ENCODE results near the gene PTGS1. TPM values are rescaled to one million over a fixed set of nuclear protein-coding genes. Genes with fewer than 3 reads are reported as not detected.

The PTGS1 gene
- polyA plus RNA-seq, 1 donor from 2014 or later = 0.17 TPM

DNA sequence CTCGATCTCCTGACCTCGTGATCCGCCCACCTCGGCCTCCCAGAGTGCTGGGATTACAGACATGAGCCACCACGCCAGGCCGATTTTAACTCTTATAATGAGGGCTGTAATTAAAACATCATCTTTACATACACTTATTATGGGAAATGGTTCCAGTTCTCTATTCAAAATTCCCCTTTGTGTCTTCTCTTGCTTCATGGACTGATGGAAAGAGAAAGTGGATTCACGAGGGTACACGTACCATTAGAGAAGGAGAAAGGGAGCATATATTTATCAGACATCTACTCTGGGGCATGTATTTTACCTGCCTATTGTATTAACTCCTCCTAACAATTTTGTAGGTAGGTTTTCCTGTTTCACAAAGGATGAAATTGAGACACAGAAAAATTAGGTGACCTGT is 31.1 kb downstream of the PTGS1 start:
- TF ChIP-seq, protein P1, sequence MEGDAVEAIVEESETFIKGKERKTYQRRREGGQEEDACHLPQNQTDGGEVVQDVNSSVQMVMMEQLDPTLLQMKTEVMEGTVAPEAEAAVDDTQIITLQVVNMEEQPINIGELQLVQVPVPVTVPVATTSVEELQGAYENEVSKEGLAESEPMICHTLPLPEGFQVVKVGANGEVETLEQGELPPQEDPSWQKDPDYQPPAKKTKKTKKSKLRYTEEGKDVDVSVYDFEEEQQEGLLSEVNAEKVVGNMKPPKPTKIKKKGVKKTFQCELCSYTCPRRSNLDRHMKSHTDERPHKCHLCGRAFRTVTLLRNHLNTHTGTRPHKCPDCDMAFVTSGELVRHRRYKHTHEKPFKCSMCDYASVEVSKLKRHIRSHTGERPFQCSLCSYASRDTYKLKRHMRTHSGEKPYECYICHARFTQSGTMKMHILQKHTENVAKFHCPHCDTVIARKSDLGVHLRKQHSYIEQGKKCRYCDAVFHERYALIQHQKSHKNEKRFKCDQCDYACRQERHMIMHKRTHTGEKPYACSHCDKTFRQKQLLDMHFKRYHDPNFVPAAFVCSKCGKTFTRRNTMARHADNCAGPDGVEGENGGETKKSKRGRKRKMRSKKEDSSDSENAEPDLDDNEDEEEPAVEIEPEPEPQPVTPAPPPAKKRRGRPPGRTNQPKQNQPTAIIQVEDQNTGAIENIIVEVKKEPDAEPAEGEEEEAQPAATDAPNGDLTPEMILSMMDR (IDR thresholded peaks at IDR 0.05; ENCODE audit: poor library complexity, severe bottlenecking) = no peak
- no peak for TF ChIP-seq POLR2AphosphoS5 (IDR thresholded peaks at IDR 0.05)
- no peak for TF ChIP-seq EP300 (conservative IDR thresholded peaks at IDR 0.05; ENCODE audit: poor library complexity, severe bottlenecking)
- TF ChIP-seq, protein P2, sequence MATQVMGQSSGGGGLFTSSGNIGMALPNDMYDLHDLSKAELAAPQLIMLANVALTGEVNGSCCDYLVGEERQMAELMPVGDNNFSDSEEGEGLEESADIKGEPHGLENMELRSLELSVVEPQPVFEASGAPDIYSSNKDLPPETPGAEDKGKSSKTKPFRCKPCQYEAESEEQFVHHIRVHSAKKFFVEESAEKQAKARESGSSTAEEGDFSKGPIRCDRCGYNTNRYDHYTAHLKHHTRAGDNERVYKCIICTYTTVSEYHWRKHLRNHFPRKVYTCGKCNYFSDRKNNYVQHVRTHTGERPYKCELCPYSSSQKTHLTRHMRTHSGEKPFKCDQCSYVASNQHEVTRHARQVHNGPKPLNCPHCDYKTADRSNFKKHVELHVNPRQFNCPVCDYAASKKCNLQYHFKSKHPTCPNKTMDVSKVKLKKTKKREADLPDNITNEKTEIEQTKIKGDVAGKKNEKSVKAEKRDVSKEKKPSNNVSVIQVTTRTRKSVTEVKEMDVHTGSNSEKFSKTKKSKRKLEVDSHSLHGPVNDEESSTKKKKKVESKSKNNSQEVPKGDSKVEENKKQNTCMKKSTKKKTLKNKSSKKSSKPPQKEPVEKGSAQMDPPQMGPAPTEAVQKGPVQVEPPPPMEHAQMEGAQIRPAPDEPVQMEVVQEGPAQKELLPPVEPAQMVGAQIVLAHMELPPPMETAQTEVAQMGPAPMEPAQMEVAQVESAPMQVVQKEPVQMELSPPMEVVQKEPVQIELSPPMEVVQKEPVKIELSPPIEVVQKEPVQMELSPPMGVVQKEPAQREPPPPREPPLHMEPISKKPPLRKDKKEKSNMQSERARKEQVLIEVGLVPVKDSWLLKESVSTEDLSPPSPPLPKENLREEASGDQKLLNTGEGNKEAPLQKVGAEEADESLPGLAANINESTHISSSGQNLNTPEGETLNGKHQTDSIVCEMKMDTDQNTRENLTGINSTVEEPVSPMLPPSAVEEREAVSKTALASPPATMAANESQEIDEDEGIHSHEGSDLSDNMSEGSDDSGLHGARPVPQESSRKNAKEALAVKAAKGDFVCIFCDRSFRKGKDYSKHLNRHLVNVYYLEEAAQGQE (IDR thresholded peaks at IDR 0.05; ENCODE audit: borderline replicate concordance) = no peak
- no peak for TF ChIP-seq EZH2 (IDR thresholded peaks at IDR 0.05; ENCODE audit: borderline replicate concordance, insufficient read depth, low read length, poor library complexity, severe bottlenecking)
- no peak for TF ChIP-seq TAF1 (IDR thresholded peaks at IDR 0.05; ENCODE audit: low read depth)
- no peak for TF ChIP-seq MXI1 (conservative IDR thresholded peaks at IDR 0.05; ENCODE audit: poor library complexity, severe bottlenecking)
- TF ChIP-seq SMC3 (conservative IDR thresholded peaks at IDR 0.05; ENCODE audit: poor library complexity) = no peak
- no peak for TF ChIP-seq RAD21 (conservative IDR thresholded peaks at IDR 0.05)
- Histone ChIP-seq H3K36me3 (ENCODE audit: insufficient read depth, low read length) (no peaks in the 10 kb centered on the region), H3K4me3 (ENCODE audit: low read length) (no peak overlapping the region), H3K9ac (ENCODE audit: low read length) (no peak overlapping the region), H3K27ac (ENCODE audit: low read length) (no peak overlapping the region), H3K9me2 (ENCODE audit: insufficient read depth, low read length) (no peaks in the 10 kb centered on the region), H3K79me2 (replicated peaks; ENCODE audit: insufficient read depth, low read length) (no peaks in the 10 kb centered on the region), H3K9me3 (ENCODE audit: low read length) (no peaks in the 10 kb centered on the region), H3F3A (ENCODE audit: insufficient read depth, low read length, poor library complexity, severe bottlenecking) (no peaks in the 10 kb centered on the region), H2AFZ (ENCODE audit: low read depth, low read length) (no peak overlapping the region), H3K27me3 (ENCODE audit: insufficient read depth, low read depth, low read length) (no peaks in the 10 kb centered on the region), H4K20me1 (ENCODE audit: insufficient read depth) (no peaks in the 10 kb centered on the region), H3K4me2 (ENCODE audit: low read length) (no peak overlapping the region)

DNA sequence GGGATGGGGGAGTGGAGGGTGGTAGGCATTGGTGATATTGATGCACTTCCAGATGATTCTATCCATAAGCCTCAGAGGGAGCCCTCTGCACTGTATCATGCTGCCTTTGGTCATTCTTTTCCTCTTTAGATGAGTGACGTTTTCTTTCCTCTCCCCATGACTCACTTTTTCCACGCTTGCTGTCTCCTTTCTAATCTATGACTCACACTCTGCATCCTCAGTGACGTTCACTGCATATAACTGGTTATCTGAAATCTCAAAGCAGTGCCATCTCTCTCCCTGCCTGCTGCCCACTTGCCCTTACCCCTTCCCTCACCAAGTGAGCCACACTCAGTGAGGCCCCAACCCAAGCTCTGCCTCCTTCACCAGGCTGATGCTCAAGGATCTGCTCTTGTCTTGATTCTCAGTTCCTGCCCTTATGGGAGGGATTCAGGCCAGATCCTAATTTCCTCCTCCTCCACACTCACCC is 31.6 kb downstream of the PTGS1 start:
- H3K27ac ChIP-seq (ENCODE audit: low read length) = no peak overlapping the region

More for the DNA sequence above, 31.6 kb downstream of the PTGS1 start:
- Histone ChIP-seq H3F3A (ENCODE audit: insufficient read depth, low read length, poor library complexity, severe bottlenecking) (no peaks in the 10 kb centered on the region), H4K20me1 (ENCODE audit: insufficient read depth) (no peaks in the 10 kb centered on the region), H2AFZ (ENCODE audit: low read depth, low read length) (no peak overlapping the region), H3K9me3 (ENCODE audit: low read length) (no peaks in the 10 kb centered on the region), H3K9ac (ENCODE audit: low read length) (no peak overlapping the region), H3K27me3 (ENCODE audit: insufficient read depth, low read depth, low read length) (no peaks in the 10 kb centered on the region), H3K4me2 (ENCODE audit: low read length) (no peak overlapping the region), H3K9me2 (ENCODE audit: insufficient read depth, low read length) (no peaks in the 10 kb centered on the region), H3K4me3 (ENCODE audit: low read length) (no peak overlapping the region), H3K36me3 (ENCODE audit: insufficient read depth, low read length) (no peaks in the 10 kb centered on the region), H3K79me2 (replicated peaks; ENCODE audit: insufficient read depth, low read length) (no peaks in the 10 kb centered on the region)
- TF ChIP-seq, protein P2 (IDR thresholded peaks at IDR 0.05; ENCODE audit: borderline replicate concordance) = no peak
- TF ChIP-seq SMC3 (conservative IDR thresholded peaks at IDR 0.05; ENCODE audit: poor library complexity) (no peak), EZH2 (IDR thresholded peaks at IDR 0.05; ENCODE audit: borderline replicate concordance, insufficient read depth, low read length, poor library complexity, severe bottlenecking) (no peak), MXI1 (conservative IDR thresholded peaks at IDR 0.05; ENCODE audit: poor library complexity, severe bottlenecking) (no peak), EP300 (conservative IDR thresholded peaks at IDR 0.05; ENCODE audit: poor library complexity, severe bottlenecking) (no peak), RAD21 (conservative IDR thresholded peaks at IDR 0.05) (no peak), POLR2AphosphoS5 (IDR thresholded peaks at IDR 0.05) (no peak), TAF1 (IDR thresholded peaks at IDR 0.05; ENCODE audit: low read depth) (no peak)
- TF ChIP-seq, protein P1 (IDR thresholded peaks at IDR 0.05; ENCODE audit: poor library complexity, severe bottlenecking) = no peak
